TTC549 (cell line): ENCODE data around the gene CELSR1.

Source experiments
- FAIRE-seq: peaks from 2 replicates; lab custom pipeline; 2012; peaks lifted over from hg19 to GRCh38; lab: Jason Lieb, UNC

Gene CELSR1

GRCh38 chr22:46361826-46362202 is 175.6 kb downstream of the CELSR1 start:
- no peak for FAIRE-seq

GRCh38 chr22:46360891-46361290 is 176.5 kb downstream of the CELSR1 start:
- no peak for FAIRE-seq

- no peak for FAIRE-seq
These were observed 177.3 kb downstream of the CELSR1 start for GRCh38 chr22:46360097-46360496.

GRCh38 chr22:46359362-46359761 is 178.1 kb downstream of the CELSR1 start:
- FAIRE-seq = no peak

- FAIRE-seq = no peak
These were observed 178.7 kb downstream of the CELSR1 start for GRCh38 chr22:46358766-46359165.

- FAIRE-seq = no peak
These were observed 179.5 kb downstream of the CELSR1 start for GRCh38 chr22:46357711-46358520.

- no peak for FAIRE-seq
These were observed 180.6 kb downstream of the CELSR1 start for GRCh38 chr22:46356496-46357480.

GRCh38 chr22:46355996-46356471 is 181.4 kb downstream of the CELSR1 start:
- FAIRE-seq = no peak

GRCh38 chr22:46355369-46355995 is 181.9 kb downstream of the CELSR1 start:
- no peak for FAIRE-seq

- FAIRE-seq = no peak
These were observed 182.5 kb downstream of the CELSR1 start for GRCh38 chr22:46354993-46355305.

- no peak for FAIRE-seq
These were observed 183.0 kb downstream of the CELSR1 start for GRCh38 chr22:46354176-46354992.

- FAIRE-seq = no peak
These were observed 183.8 kb downstream of the CELSR1 start for GRCh38 chr22:46353483-46354105.

GRCh38 chr22:46352691-46353386 is 184.6 kb downstream of the CELSR1 start:
- no peak for FAIRE-seq

GRCh38 chr22:46352276-46352675 is 185.1 kb downstream of the CELSR1 start:
- no peak for FAIRE-seq

GRCh38 chr22:46351767-46352166 is 185.7 kb downstream of the CELSR1 start:
- no peak for FAIRE-seq

- FAIRE-seq = no peak
These were observed 186.2 kb downstream of the CELSR1 start for GRCh38 chr22:46351131-46351735.

- FAIRE-seq = no peak
These were observed 186.8 kb downstream of the CELSR1 start for GRCh38 chr22:46350646-46351045.

- no peak for FAIRE-seq
These were observed 187.3 kb downstream of the CELSR1 start for GRCh38 chr22:46350121-46350520.

GRCh38 chr22:46349681-46350080 is 187.7 kb downstream of the CELSR1 start:
- FAIRE-seq = no peak

- no peak for FAIRE-seq
These were observed 188.2 kb downstream of the CELSR1 start for GRCh38 chr22:46349238-46349637.
